ENCODE measurements around the gene SPACA6. TPM values are rescaled to one million over a fixed set of nuclear protein-coding genes. Genes with fewer than 3 reads are reported as not detected.

Gene SPACA6
- total and polyA plus RNA-seq, 9 of the 15 experiments (the other 6 are each of a cell fraction or from before 2014, with no cell fraction given) = 1.3 to 17.3 (median 6.2) TPM

DNA sequence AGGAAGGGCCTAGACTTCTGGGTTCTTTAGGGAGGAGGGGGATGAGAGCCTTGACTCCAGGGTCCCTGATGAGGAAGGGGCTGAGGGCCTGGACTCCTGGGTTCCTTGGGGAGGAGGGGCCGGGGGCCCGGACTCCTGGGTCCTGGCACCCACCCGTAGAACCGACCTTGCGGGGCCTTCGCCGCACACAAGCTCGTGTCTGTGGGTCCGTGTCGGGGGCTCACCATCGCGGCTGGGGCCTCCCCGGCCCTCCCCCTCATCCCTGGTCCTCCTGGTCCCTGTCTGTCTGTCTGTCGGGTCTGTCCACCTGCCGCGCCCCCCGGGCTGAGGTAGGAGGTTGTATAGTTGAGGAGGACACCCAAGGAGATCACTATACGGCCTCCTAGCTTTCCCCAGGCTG is 662 bp upstream of the SPACA6 start:
- ChIA-PET POLR2A (interaction anchor here (0.6 kb wide), 1 partner anchor 302 kb away, joined by 3 read pairs; no protein-coding TSS in a partner anchor), CTCF (ENCODE audit: low intra/inter-chr PET ratio) (no interaction called here)
- H4K20me1 ChIP-seq (replicated peaks; ENCODE audit: control insufficient read depth, insufficient read depth, low read length) = no peaks in the 10 kb centered on the region
- H3K27ac ChIP-seq (ENCODE audit: extremely low read depth, low read depth, low read length) = 0 out of 3 replicates have a peak overlapping the region, but pooled peaks have one; percentile 69
- H3K79me2 ChIP-seq (ENCODE audit: control insufficient read depth, insufficient read depth, low read length) = peaks cover 65% of the 10 kb centered on the region
- no TSS peak for BruUV-seq (replicated peaks)
- peaks cover 43% of the 10 kb centered on the region; the same call in 2 of the 3 replicates for H3K36me3 ChIP-seq (ENCODE audit: control insufficient read depth, insufficient read depth, low read length)
- H3K4me1 ChIP-seq (replicated peaks in 1 of 2; ENCODE audit: control insufficient read depth in 2 of 2, insufficient read depth in 2 of 2, low read length in 2 of 2) = peaks cover 17 to 60% of the 10 kb centered on the region in 2 experiments
- in situ Hi-C loops (cut with MboI) = no loop called here
- ATAC-seq = no peak
- intact Hi-C loops (cut with micrococcal nuclease) = no loop called here
- 100% methylated on average over 1 of the region's 18 CpGs for whole genome bisulfite sequencing (ENCODE audit: insufficient coverage, low coverage, missing lambda C conversion rate)
- no peaks in the 10 kb centered on the region for H3K27me3 ChIP-seq (ENCODE audit: control insufficient read depth in 2 of 2, insufficient read depth in 2 of 2, low read length in 2 of 2)
- no peak for DNase-seq (ENCODE audit: extremely low read depth in 1 of 4, low spot score in 3 of 4)
- FAIRE-seq = no peak
- TF ChIP-seq DACH1 (IDR thresholded peaks at IDR 0.05; ENCODE audit: partially characterized antibody) (no peak), ZNF12 (CRISPR knock-in tag; IDR thresholded peaks at IDR 0.05) (no peak), RFX7 (CRISPR knock-in tag; IDR thresholded peaks at IDR 0.05) (no peak), POLR2G (IDR thresholded peaks at IDR 0.05; ENCODE audit: low read depth, low read length) (0 out of 2 replicates have a peak, but pooled peaks have one; percentile 19), HMGN3 (IDR thresholded peaks at IDR 0.05; ENCODE audit: borderline replicate concordance, extremely low read depth, insufficient read length, low read depth, low read length) (peak; percentile 7), ZNF263 (CRISPR knock-in tag; IDR thresholded peaks at IDR 0.05; ENCODE audit: borderline replicate concordance) (peak; percentile 74), RBFOX2 (IDR thresholded peaks at IDR 0.05; ENCODE audit: low read depth, low read length) (peak; percentile 44), SNIP1 (IDR thresholded peaks at IDR 0.05; ENCODE audit: low read depth) (no peak)
- no peaks in the 10 kb centered on the region for H3K9me1 ChIP-seq (ENCODE audit: control insufficient read depth, insufficient read depth, low read length)
- H3K9ac ChIP-seq (ENCODE audit: insufficient read depth in 1 of 2, low read depth in 2 of 2, low read length in 2 of 2) = peak overlapping the region; percentile 59 to 86; a peak in 3 of 4 replicates
- H3K4me2 ChIP-seq (ENCODE audit: insufficient read depth, low read length) = peak overlapping the region; percentile 66
- H3K9me3 ChIP-seq (replicated peaks; ENCODE audit: control insufficient read depth, insufficient read depth, low read depth, low read length) = no peaks in the 10 kb centered on the region
- H3K4me3 ChIP-seq = no peak overlapping the region; the same call in 1 of the 2 replicates
- H2AFZ ChIP-seq (ENCODE audit: low read depth, low read length) = no peak overlapping the region
